ENCODE data around the gene ALDH4A1.
A peak's percentile ranks its signal among the peaks of the same experiment; 100 is the strongest.

Gene ALDH4A1

GRCh38 chr1:18926315-18927081, 24.1 kb upstream of the ALDH4A1 start:
- TF ChIP-seq CTCF (IDR thresholded peaks at IDR 0.05; ENCODE audit: low read length): no peak; the same call in 1 of the 2 replicates
- no peak for TF ChIP-seq EZH2 (optimal IDR thresholded peaks at IDR 0.05; ENCODE audit: low read depth, low read length)
- TF ChIP-seq EZH2phosphoT487 (IDR thresholded peaks at IDR 0.05; ENCODE audit: low read length): no peak
- Histone ChIP-seq H3K4me2 (ENCODE audit: low read depth, low read length) (peak overlapping the region; percentile 94), H3K36me3 (replicated peaks; ENCODE audit: insufficient read depth, low read length) (no peaks in the 10 kb centered on the region), H3K9ac (ENCODE audit: low read length) (peak overlapping the region; percentile 96), H3K27me3 (replicated peaks; ENCODE audit: insufficient read depth, low read length) (no peaks in the 10 kb centered on the region), H3K79me2 (ENCODE audit: low read length) (peaks cover 45% of the 10 kb centered on the region), H3K9me3 (replicated peaks; ENCODE audit: insufficient read depth, low read length) (no peaks in the 10 kb centered on the region), H3K4me1 (ENCODE audit: low read length) (peaks cover 53% of the 10 kb centered on the region), H3K9me2 (replicated peaks; ENCODE audit: insufficient read depth, low read length) (no peaks in the 10 kb centered on the region), H3K4me3 (ENCODE audit: low read length) (peak overlapping the region; percentile 62), H3K27ac (ENCODE audit: low read length) (peak overlapping the region; percentile 99), H2AFZ (ENCODE audit: low read length) (peak overlapping the region; percentile 49; the same call in 1 of the 2 replicates), H3F3A (ENCODE audit: insufficient read depth, low read length) (peaks cover 29% of the 10 kb centered on the region), H4K20me1 (ENCODE audit: insufficient read depth, low read length) (no peaks in the 10 kb centered on the region)
- peak; percentile 95 for DNase-seq

- Histone ChIP-seq H3K9ac (ENCODE audit: low read length) (no peak overlapping the region), H3K4me2 (ENCODE audit: low read depth, low read length) (no peak overlapping the region)
Observed at GRCh38 chr1:18925279-18925678, 22.9 kb upstream of the ALDH4A1 start.

GRCh38 chr1:18924221-18924691, 21.9 kb upstream of the ALDH4A1 start:
- peaks cover 29% of the 10 kb centered on the region for H3F3A ChIP-seq (ENCODE audit: insufficient read depth, low read length)
- no peaks in the 10 kb centered on the region for H3K9me2 ChIP-seq (replicated peaks; ENCODE audit: insufficient read depth, low read length)
- TF ChIP-seq EZH2 (optimal IDR thresholded peaks at IDR 0.05; ENCODE audit: low read depth, low read length): no peak
- no peak for TF ChIP-seq EZH2phosphoT487 (IDR thresholded peaks at IDR 0.05; ENCODE audit: low read length)
- no peak for TF ChIP-seq CTCF (IDR thresholded peaks at IDR 0.05; ENCODE audit: low read length)
- no peak overlapping the region for H3K4me3 ChIP-seq (ENCODE audit: low read length)
- H3K4me1 ChIP-seq (ENCODE audit: low read length): peaks cover 30% of the 10 kb centered on the region
- H3K27ac ChIP-seq (ENCODE audit: low read length): no peak overlapping the region
- no peaks in the 10 kb centered on the region for H4K20me1 ChIP-seq (ENCODE audit: insufficient read depth, low read length)
- H3K79me2 ChIP-seq (ENCODE audit: low read length): peaks cover 25% of the 10 kb centered on the region
- no peak overlapping the region for H2AFZ ChIP-seq (ENCODE audit: low read length)
- no peaks in the 10 kb centered on the region for H3K36me3 ChIP-seq (replicated peaks; ENCODE audit: insufficient read depth, low read length)
- DNase-seq: no peak
- H3K27me3 ChIP-seq (replicated peaks; ENCODE audit: insufficient read depth, low read length): no peaks in the 10 kb centered on the region
- H3K4me2 ChIP-seq (ENCODE audit: low read depth, low read length): no peak overlapping the region
- H3K9ac ChIP-seq (ENCODE audit: low read length): no peak overlapping the region
- no peaks in the 10 kb centered on the region for H3K9me3 ChIP-seq (replicated peaks; ENCODE audit: insufficient read depth, low read length)

More at GRCh38 chr1:18925279-18925678, 22.9 kb upstream of the ALDH4A1 start:
- no peak overlapping the region for H3K27ac ChIP-seq (ENCODE audit: low read length)
- TF ChIP-seq EZH2phosphoT487 (IDR thresholded peaks at IDR 0.05; ENCODE audit: low read length): no peak
- TF ChIP-seq CTCF (IDR thresholded peaks at IDR 0.05; ENCODE audit: low read length): no peak
- no peak for TF ChIP-seq EZH2 (optimal IDR thresholded peaks at IDR 0.05; ENCODE audit: low read depth, low read length)
- no peak overlapping the region for H2AFZ ChIP-seq (ENCODE audit: low read length)
- H3K36me3 ChIP-seq (replicated peaks; ENCODE audit: insufficient read depth, low read length): no peaks in the 10 kb centered on the region
- peaks cover 41% of the 10 kb centered on the region for H3K4me1 ChIP-seq (ENCODE audit: low read length)
- no peaks in the 10 kb centered on the region for H3K9me2 ChIP-seq (replicated peaks; ENCODE audit: insufficient read depth, low read length)
- no peaks in the 10 kb centered on the region for H3K27me3 ChIP-seq (replicated peaks; ENCODE audit: insufficient read depth, low read length)
- no peak overlapping the region for H3K4me3 ChIP-seq (ENCODE audit: low read length)
- H3K79me2 ChIP-seq (ENCODE audit: low read length): peaks cover 36% of the 10 kb centered on the region
- no peak for DNase-seq
- H3F3A ChIP-seq (ENCODE audit: insufficient read depth, low read length): peaks cover 29% of the 10 kb centered on the region
- no peaks in the 10 kb centered on the region for H4K20me1 ChIP-seq (ENCODE audit: insufficient read depth, low read length)
- H3K9me3 ChIP-seq (replicated peaks; ENCODE audit: insufficient read depth, low read length): no peaks in the 10 kb centered on the region
